EH (cell line): Measurements from ENCODE around the gene HAGH.
"Not testable (repeated sequence)": the region's sequence is repeated elsewhere in the genome, so short reads cannot be mapped to it uniquely, and the experiment has no call there.

Experiments used
- DNase-seq: peaks from one replicate; pipeline ENCODE4 v3.0.0-alpha.2; 2015; ENCODE audit warnings: low read depth

The HAGH gene

GRCh38 chr16:1810106-1810505 lies 16.5 kb downstream of the HAGH start:
- DNase-seq: no peak

- DNase-seq: no peak
Observed at GRCh38 chr16:1809281-1809801, 17.3 kb downstream of the HAGH start.

GRCh38 chr16:1808691-1809090 lies 17.9 kb downstream of the HAGH start:
- DNase-seq: no peak

GRCh38 chr16:1807626-1808025 lies 19.0 kb downstream of the HAGH start:
- no peak for DNase-seq

- no peak for DNase-seq
Observed at GRCh38 chr16:1800701-1801100, 25.9 kb downstream of the HAGH start.

GRCh38 chr16:1799263-1799662 lies 27.4 kb downstream of the HAGH start:
- not testable (repeated sequence) for DNase-seq

- DNase-seq: no peak
Observed at GRCh38 chr16:1794908-1795666, 31.5 kb downstream of the HAGH start.

GRCh38 chr16:1794221-1794871 lies 32.3 kb downstream of the HAGH start:
- no peak for DNase-seq

- DNase-seq: no peak
Observed at GRCh38 chr16:1793578-1794220, 32.9 kb downstream of the HAGH start, which contains the start of gene IGFALS. Gene IGFALS, minus strand, starts transcription at chr16:1793705. Its CDS starts 53 bp downstream, at chr16:1793652.

- DNase-seq: no peak
Observed at GRCh38 chr16:1792836-1793577, 33.6 kb downstream of the HAGH start.

GRCh38 chr16:1791943-1792812 lies 34.4 kb downstream of the HAGH start:
- no peak for DNase-seq

GRCh38 chr16:1791256-1791942 lies 35.2 kb downstream of the HAGH start:
- no peak for DNase-seq

GRCh38 chr16:1790611-1791255 lies 35.9 kb downstream of the HAGH start:
- DNase-seq: no peak

- DNase-seq: no peak
Observed at GRCh38 chr16:1790261-1790610, 36.4 kb downstream of the HAGH start.

- no peak for DNase-seq
Observed at GRCh38 chr16:1789643-1790045, 37.0 kb downstream of the HAGH start.

- no peak for DNase-seq
Observed at GRCh38 chr16:1788708-1789100, 37.9 kb downstream of the HAGH start.

- DNase-seq: no peak
Observed at GRCh38 chr16:1788095-1788707, 38.4 kb downstream of the HAGH start.

- no peak for DNase-seq
Observed at GRCh38 chr16:1787322-1788094, 39.1 kb downstream of the HAGH start.

GRCh38 chr16:1787056-1787321 lies 39.6 kb downstream of the HAGH start:
- no peak for DNase-seq
